Measurements from ENCODE around the gene HK1.
"Not testable (repeated sequence)": the region's sequence is repeated elsewhere in the genome, so short reads cannot be mapped to it uniquely, and the experiment has no call there.

The HK1 gene

DNA sequence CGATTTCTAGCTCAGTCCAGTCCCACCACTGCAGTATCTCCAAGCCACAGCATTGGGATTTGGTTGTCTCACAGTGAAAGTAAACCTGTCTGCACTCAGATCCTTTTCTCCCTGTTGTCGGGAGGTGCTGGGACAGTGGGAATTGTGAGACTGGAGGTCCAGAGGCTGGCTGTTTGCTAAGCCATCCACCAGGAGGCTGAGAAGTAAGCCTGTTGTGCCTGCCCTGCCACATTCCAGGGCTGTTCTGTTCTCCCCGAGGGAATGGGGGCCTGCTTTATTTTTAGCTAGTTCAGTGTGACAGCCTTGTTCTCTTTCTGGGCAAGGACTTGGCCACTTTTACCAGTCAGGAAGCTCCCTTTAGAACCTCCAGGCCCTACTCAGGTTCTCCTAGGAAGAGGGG is 54.9 kb downstream of the HK1 start:
- no peak overlapping the region for H3K4me3 ChIP-seq (ENCODE audit: low read depth, low read length)
- TF ChIP-seq, protein P1, sequence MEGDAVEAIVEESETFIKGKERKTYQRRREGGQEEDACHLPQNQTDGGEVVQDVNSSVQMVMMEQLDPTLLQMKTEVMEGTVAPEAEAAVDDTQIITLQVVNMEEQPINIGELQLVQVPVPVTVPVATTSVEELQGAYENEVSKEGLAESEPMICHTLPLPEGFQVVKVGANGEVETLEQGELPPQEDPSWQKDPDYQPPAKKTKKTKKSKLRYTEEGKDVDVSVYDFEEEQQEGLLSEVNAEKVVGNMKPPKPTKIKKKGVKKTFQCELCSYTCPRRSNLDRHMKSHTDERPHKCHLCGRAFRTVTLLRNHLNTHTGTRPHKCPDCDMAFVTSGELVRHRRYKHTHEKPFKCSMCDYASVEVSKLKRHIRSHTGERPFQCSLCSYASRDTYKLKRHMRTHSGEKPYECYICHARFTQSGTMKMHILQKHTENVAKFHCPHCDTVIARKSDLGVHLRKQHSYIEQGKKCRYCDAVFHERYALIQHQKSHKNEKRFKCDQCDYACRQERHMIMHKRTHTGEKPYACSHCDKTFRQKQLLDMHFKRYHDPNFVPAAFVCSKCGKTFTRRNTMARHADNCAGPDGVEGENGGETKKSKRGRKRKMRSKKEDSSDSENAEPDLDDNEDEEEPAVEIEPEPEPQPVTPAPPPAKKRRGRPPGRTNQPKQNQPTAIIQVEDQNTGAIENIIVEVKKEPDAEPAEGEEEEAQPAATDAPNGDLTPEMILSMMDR (IDR thresholded peaks at IDR 0.05; ENCODE audit: low read depth, low read length, missing control alignments): no peak
- DNase-seq (ENCODE audit: low read depth): no peak

DNA sequence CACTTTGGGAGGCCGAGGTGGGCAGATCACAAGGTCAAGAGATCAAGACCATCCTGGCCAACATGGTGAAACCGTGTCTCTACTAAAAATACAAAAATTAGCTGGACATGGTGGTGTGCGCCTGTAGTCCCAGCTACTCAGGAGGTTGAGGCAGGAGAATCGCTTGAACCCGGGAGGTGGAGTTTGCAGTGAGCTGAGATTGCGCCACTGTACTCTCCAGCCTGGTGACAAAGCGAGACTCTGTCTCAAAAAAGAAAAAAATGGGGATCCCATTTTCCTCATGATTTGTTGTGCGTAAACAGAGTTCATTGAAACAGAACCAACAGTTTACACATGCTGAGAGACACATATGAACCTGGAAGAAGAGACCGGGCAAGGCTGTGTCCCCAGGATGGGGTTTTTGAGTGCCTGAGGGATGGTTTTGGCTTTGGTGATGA is 55.6 kb downstream of the HK1 start:
- DNase-seq (ENCODE audit: low read depth); H3K4me3 ChIP-seq (ENCODE audit: low read depth, low read length): not testable (repeated sequence)

DNA sequence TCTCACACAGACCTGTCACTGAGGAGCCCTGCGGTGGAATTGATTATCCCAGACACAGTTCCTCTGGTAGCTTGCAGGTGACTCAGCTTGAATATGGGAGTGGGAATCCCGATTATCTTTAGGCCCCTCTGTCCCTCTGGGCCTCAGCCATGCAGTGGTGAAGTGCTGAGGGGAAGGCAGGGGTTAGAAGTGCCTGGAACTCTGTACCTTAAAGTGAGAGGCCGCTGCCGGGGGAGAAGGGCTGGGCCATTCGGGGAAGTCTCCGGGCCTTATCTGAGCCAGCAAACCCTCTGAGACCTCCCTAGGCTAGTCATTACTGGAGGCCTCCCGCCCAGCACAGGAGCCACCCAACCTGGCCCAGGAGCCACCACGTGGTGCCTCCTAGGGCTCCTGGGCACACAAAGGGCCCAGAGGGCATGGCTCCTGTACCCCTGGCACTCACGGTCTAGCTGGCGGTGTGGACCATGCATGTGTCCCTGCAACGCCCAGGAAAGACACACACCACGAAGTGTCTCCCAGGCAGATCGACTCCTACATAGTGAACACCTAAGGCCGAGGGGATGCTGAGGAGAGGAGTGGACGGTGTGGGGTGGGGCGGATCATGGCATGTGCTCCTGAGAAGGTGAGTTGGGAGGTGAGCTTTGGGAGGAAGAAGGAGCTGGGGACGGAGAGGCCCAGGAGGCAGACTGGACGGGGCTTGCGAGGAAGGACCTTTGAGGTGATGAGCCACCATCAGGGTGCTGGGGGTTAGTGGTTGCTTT is 56.2 kb downstream of the HK1 start:
- no peak for DNase-seq (ENCODE audit: low read depth)
- peak overlapping the region; percentile 35 for H3K4me3 ChIP-seq (ENCODE audit: low read depth, low read length)
- TF ChIP-seq, protein P1 (IDR thresholded peaks at IDR 0.05; ENCODE audit: low read depth, low read length, missing control alignments): no peak

DNA sequence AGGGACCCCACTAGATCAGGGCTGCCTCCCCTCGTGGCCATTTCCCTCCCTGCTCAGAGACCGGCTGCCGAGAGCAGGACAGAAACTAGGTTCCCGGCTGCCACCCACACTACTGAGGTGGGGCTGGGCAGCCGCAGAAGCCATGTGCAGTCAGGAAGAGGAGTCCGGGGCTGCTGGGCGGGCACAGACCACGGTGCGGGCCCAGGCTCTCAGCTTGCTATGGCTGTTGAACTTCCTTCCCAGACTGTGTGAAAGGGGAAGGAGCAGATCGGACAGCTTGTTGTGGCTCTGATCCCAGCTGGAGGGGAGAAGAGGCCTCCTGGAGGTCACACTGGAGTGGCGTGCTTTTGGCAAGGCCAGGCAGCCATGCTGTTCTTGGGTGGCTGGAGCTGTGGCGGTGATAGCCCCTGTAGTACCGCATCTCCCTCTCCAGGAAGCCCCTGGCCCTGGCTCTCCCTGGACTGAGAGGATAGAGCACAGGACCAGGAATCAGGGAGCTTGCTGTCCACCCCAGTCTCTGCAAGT is 56.8 kb downstream of the HK1 start:
- peak overlapping the region; percentile 35 for H3K4me3 ChIP-seq (ENCODE audit: low read depth, low read length)
- TF ChIP-seq, protein P1 (IDR thresholded peaks at IDR 0.05; ENCODE audit: low read depth, low read length, missing control alignments): no peak
- no peak for DNase-seq (ENCODE audit: low read depth)

DNA sequence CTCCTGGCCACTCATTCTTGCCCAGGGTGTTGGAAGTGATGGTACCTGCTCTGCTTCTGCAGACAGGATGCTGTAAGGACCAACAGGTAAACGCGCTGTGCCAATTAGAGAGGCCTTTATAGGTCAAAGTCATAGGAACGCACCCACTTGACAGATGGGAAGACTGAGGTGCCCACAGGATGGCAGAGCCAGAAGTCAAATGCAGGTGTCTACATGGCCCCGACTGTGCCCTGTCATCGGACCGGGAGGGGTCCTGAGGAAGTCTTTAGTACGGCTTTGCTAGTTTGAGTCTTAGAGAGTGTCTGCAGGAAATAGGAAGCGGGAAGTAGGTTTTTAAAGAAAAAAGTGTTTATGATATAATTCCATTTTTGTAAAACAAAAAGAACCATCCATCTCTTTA is 57.3 kb downstream of the HK1 start:
- TF ChIP-seq, protein P1 (IDR thresholded peaks at IDR 0.05; ENCODE audit: low read depth, low read length, missing control alignments): no peak
- DNase-seq (ENCODE audit: low read depth): no peak
- H3K4me3 ChIP-seq (ENCODE audit: low read depth, low read length): peak overlapping the region; percentile 35

DNA sequence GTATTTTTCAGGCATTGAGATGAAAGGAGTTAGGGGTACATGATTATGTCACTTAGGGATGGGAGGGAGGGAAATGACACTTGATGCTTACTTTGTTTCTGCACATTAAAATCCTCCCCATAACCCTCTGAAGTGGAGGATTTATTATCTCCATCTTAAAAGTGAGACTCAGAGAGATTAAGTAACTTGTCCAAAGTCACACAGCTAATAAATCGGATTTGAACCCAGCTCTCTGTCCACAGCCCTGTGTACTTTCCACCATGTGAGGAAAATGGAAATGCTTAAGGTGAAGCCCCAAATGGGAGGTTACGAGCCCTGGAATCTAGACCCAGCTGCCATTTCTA is 58.6 kb downstream of the HK1 start:
- TF ChIP-seq, protein P1 (IDR thresholded peaks at IDR 0.05; ENCODE audit: low read depth, low read length, missing control alignments): no peak
- H3K4me3 ChIP-seq (ENCODE audit: low read depth, low read length): no peak overlapping the region
- no peak for DNase-seq (ENCODE audit: low read depth)

DNA sequence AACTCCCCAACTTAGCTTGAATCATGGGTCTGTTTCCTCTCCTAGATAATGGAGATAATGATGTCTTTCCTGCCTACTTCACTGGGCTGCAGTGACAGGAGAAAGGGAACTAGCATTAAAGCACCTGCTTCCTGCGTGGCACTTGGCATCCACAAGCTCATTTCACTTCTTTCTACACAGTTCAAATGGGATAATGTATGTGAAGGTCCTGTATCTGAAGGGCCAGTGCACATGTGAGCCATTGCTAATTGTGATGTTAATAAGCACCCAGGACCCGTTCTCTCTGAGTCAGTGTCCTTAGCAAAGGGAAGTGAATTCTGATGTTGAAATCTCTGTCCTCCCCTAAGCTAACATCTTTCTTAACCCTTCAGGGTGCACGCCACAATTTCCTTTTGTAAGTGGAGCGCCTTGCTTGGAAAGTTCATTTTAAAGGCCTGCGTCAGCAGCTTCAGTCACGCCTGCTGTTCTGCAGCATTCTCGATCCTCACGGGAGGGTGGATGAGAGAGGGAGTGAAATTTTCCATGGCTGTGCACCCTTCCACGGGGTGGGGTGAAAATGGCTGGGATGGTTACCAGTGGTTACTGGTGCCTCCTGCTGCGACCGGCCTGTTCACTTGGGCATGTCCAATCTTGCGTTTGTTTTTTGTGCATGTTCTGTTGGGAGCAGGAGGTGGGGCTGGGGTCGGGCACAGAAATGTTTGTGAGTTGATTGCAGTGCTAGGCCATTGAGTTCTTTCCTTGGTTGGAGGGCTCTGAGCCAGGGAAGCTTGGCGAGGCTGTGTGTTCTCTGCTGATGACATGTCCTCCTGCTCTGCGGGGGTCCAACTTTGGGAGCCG is 59.2 kb downstream of the HK1 start:
- DNase-seq (ENCODE audit: low read depth): no peak
- TF ChIP-seq, protein P1 (IDR thresholded peaks at IDR 0.05; ENCODE audit: low read depth, low read length, missing control alignments): no peak
- no peak overlapping the region for H3K4me3 ChIP-seq (ENCODE audit: low read depth, low read length)

All from GM12864 (cell line).